ENCODE results near the gene MEPCE.

The MEPCE gene

DNA sequence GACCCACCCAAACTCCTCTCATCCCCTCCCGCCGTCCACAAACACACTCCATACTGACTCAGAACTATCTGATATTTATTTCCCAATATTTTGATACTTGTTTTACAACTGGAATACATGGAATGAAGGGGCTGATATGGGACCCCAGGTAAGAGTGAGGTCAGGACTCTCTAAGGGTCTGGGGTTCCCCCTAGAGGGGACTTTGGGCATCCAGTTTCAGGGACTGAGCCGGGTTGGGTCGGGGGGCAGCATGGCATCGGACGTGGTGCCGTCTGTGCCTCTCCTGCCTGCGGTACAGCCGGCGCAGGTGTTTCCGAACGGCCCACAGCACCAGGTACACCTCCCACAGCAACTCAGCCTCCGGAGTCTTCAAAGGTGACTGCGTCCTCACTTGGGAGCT, 26.9 kb downstream of the MEPCE start:
- no peak for DNase-seq (ENCODE audit: low spot score)

GRCh38 chr7:100457033-100457432, 27.4 kb downstream of the MEPCE start:
- DNase-seq (ENCODE audit: low spot score): no peak
- CTCF ChIA-PET: interaction anchor here (0.6 to 0.7 kb wide), 4 partner anchors 26 to 135 kb away, joined by 3 to 5 read pairs (median 4); no protein-coding TSS in a partner anchor
- POLR2A ChIA-PET (ENCODE audit: low non-redundant PET): no interaction called here
- TF ChIP-seq, protein P1, sequence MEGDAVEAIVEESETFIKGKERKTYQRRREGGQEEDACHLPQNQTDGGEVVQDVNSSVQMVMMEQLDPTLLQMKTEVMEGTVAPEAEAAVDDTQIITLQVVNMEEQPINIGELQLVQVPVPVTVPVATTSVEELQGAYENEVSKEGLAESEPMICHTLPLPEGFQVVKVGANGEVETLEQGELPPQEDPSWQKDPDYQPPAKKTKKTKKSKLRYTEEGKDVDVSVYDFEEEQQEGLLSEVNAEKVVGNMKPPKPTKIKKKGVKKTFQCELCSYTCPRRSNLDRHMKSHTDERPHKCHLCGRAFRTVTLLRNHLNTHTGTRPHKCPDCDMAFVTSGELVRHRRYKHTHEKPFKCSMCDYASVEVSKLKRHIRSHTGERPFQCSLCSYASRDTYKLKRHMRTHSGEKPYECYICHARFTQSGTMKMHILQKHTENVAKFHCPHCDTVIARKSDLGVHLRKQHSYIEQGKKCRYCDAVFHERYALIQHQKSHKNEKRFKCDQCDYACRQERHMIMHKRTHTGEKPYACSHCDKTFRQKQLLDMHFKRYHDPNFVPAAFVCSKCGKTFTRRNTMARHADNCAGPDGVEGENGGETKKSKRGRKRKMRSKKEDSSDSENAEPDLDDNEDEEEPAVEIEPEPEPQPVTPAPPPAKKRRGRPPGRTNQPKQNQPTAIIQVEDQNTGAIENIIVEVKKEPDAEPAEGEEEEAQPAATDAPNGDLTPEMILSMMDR (conservative IDR thresholded peaks at IDR 0.05; ENCODE audit: low read depth): no peak
- H3K27ac ChIP-seq: no peak overlapping the region

More for the DNA sequence above, 26.9 kb downstream of the MEPCE start:
- CTCF ChIA-PET: no interaction called here
- POLR2A ChIA-PET (ENCODE audit: low non-redundant PET): no interaction called here
- H3K27ac ChIP-seq: no peak overlapping the region
- TF ChIP-seq, protein P1 (conservative IDR thresholded peaks at IDR 0.05; ENCODE audit: low read depth): no peak

DNA sequence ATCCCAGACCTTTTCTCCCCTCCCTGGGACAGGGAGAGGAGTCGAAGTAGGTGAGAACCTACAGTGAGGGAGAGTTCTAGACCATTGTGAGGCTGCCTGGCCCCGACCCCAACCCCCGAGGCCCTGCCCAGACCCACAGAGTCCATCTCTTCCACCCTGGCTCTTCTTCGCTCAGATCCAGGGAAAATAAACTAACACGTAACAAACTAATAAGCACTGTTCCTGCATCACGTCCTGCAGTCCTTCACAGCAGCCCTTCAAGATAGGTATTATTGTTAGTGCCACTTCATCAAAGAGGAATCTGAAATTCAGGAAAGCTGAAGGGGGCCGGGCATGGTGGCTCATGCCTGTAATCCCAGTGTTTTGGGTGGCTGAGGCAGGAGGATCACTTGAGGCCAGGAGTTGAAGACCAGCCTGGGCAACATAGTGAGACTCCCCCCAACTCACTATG, 34.6 kb downstream of the MEPCE start, which contains the start of gene SPACDR:
Gene SPACDR (minus strand): TSS at position 51 of the 451 bp plus-strand sequence. CDS start 235 bp downstream, outside the sequence.
- peak within 1 kb of the TSS; percentile 67 for H3K27ac ChIP-seq
- TF ChIP-seq, protein P1 (conservative IDR thresholded peaks at IDR 0.05; ENCODE audit: low read depth): no peak
- ChIA-PET CTCF (interaction anchor here (0.6 to 1.6 kb wide), 4 partner anchors 96 to 763 kb away, joined by 3 read pairs; no protein-coding TSS in a partner anchor), POLR2A (ENCODE audit: low non-redundant PET) (no interaction called here)
- no peak for DNase-seq (ENCODE audit: low spot score)

DNA sequence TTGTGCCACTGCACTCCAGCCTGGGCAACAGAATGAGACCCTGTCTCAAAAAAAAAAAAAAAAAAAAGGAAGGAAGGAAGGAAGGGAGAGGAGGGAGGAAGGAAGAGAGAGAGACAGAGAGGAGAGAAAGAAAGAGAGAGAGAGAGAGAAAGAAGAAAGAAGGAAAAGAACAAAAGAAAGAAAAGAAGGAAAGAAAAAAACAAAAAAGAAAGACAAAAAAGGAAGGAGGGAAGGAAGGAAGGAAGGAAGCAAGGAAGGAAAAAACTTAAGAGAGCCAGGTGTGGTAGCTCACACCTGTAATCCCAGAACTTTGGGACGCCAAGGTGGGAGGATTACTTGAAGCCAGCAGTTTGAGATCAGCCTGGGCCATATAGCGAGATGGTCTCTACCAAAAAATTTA, 35.2 kb downstream of the MEPCE start:
- ChIA-PET CTCF (interaction anchor here (0.6 to 1.9 kb wide), 6 partner anchors 18 to 762 kb away, joined by 3 to 6 read pairs (median 4); no protein-coding TSS in a partner anchor), POLR2A (ENCODE audit: low non-redundant PET) (no interaction called here)
- TF ChIP-seq, protein P1 (conservative IDR thresholded peaks at IDR 0.05; ENCODE audit: low read depth): no peak
- no peak for DNase-seq (ENCODE audit: low spot score)
- H3K27ac ChIP-seq: peak overlapping the region; percentile 67

DNA sequence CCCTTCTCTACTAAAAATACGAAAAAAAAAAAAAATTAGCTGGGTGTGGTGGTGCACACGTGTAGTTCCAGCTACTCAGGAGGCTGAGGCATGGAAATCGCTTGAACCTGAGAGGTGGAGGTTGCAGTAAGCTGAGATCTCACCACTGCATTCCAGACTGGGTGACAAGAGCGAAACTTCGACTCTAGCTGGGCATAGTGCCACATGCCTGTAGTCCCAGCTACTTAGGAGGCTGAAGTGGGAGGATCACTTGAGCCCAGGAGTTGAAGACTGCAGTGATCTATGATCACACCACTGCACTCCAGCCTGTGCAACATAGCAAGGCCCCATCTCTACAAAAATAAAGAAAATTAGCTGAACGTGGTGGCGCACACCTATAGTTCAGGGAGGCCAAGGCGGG, 35.7 kb downstream of the MEPCE start:
- H3K27ac ChIP-seq: peak overlapping the region; percentile 67
- POLR2A ChIA-PET (ENCODE audit: low non-redundant PET): no interaction called here
- TF ChIP-seq, protein P1 (conservative IDR thresholded peaks at IDR 0.05; ENCODE audit: low read depth): no peak
- no peak for DNase-seq (ENCODE audit: low spot score)
- CTCF ChIA-PET: interaction anchor here (0.6 to 1.9 kb wide), 6 partner anchors 17 to 226 kb away, joined by 3 to 7 read pairs (median 5); no protein-coding TSS in a partner anchor

GRCh38 chr7:100465702-100466311, 36.2 kb downstream of the MEPCE start:
- TF ChIP-seq, protein P1 (conservative IDR thresholded peaks at IDR 0.05; ENCODE audit: low read depth): peak; percentile 87
- ChIA-PET CTCF (interaction anchor here (0.5 to 1.9 kb wide), 9 partner anchors 17 to 226 kb away, joined by 3 to 7 read pairs (median 4); no protein-coding TSS in a partner anchor), POLR2A (ENCODE audit: low non-redundant PET) (no interaction called here)
- peak overlapping the region; percentile 67 for H3K27ac ChIP-seq
- peak; percentile 59 for DNase-seq (ENCODE audit: low spot score)

Measured in RWPE1 (cell line).